Activated naive CD4-positive, alpha-beta T cell treated with anti-CD3 and anti-CD28 coated beads, Interleukin-2, amount 10 ng/mL, durations not matched to agents 7 days and 5 days (primary cell): ENCODE results near the gene PIAS1.

Experiments used
- CTCF ChIA-PET: fragments of 350-600 bp; sonication (Branson Sonifier 250); formaldehyde crosslinking; loops from one replicate; lab custom pipeline; 2021; ENCODE audit warnings: antibody characterized with exemption; lab: Charles Lee
- DNase-seq: peaks from one replicate; pipeline ENCODE4 v3.0.0-alpha.2; 2020
- H3K27ac Mint-ChIP-seq: one replicate; pipeline ENCODE4 v1.8.0; 2021; ENCODE audit warnings: mild to moderate bottlenecking, moderate library complexity, mixed read lengths
- H3K27me3 Mint-ChIP-seq: one replicate; pipeline ENCODE4 v1.8.0; 2021; ENCODE audit warnings: mild to moderate bottlenecking, mixed read lengths
- H3K36me3 Mint-ChIP-seq: one replicate; pipeline ENCODE4 v1.8.0; 2021; ENCODE audit warnings: mixed read lengths
- H3K4me1 Mint-ChIP-seq: one replicate; pipeline ENCODE4 v1.8.0; 2021; ENCODE audit warnings: mixed read lengths
- H3K4me3 Mint-ChIP-seq: one replicate; pipeline ENCODE4 v1.8.0; 2021; ENCODE audit warnings: mild to moderate bottlenecking, moderate library complexity, mixed read lengths
- H3K9me3 Mint-ChIP-seq: one replicate; pipeline ENCODE4 v1.8.0; 2021; ENCODE audit warnings: mixed read lengths

Gene PIAS1

DNA sequence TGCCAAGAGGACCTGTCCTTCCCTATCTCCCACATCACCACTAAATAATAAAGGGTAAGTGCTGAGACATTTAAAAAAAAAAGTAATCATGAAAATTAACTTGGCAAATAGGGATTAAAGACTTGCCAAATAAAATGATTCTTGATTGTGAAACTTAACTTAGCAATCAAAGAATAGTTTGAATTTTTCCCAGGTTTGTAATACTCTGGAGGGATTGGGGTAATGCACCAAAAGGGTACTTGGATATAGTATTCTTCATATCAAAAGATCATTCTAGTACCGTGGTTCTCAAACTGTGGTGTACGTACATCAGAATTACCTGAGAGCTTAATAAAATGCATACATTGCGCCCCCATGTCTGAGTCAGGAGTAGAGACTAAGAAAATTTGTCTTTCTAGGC, 122.5 kb downstream of the PIAS1 start:
- DNase-seq: no peak
- CTCF ChIA-PET: interaction anchor here (0.6 to 0.7 kb wide), 2 partner anchors 14 to 17 kb away, joined by 3 read pairs; no protein-coding TSS in a partner anchor
- no peaks in the 10 kb centered on the region for H3K27me3 Mint-ChIP-seq
- peaks cover 3% of the 10 kb centered on the region for H3K4me1 Mint-ChIP-seq
- H3K27ac Mint-ChIP-seq: no peak overlapping the region
- peaks cover 53% of the 10 kb centered on the region for H3K36me3 Mint-ChIP-seq
- no peak overlapping the region for H3K4me3 Mint-ChIP-seq
- peaks cover 4% of the 10 kb centered on the region for H3K9me3 Mint-ChIP-seq

DNA sequence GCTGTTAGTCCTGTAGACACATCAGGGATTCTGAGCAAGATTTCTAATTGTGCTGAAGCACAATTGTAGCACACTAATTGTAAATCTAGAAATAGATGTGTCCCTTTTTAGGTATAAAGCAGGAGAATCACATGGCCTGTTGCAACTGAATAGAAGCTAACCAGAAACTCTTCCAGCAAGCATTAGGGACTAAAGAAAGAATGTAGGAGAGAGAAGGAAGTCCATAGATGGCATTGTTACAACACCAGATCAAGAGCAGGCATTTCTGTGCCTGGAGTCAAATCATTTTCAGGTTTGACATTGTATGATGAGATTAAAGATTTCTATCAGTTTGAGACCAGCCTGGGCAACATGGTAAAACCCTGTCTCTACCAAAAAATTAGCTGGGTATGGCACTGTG, 123.6 kb downstream of the PIAS1 start:
- CTCF ChIA-PET: no interaction called here
- Mint-ChIP-seq H3K27ac (no peak overlapping the region), H3K9me3 (no peaks in the 10 kb centered on the region), H3K36me3 (peaks cover 49% of the 10 kb centered on the region), H3K4me3 (no peak overlapping the region), H3K4me1 (peaks cover 3% of the 10 kb centered on the region), H3K27me3 (no peaks in the 10 kb centered on the region)
- DNase-seq: no peak

DNA sequence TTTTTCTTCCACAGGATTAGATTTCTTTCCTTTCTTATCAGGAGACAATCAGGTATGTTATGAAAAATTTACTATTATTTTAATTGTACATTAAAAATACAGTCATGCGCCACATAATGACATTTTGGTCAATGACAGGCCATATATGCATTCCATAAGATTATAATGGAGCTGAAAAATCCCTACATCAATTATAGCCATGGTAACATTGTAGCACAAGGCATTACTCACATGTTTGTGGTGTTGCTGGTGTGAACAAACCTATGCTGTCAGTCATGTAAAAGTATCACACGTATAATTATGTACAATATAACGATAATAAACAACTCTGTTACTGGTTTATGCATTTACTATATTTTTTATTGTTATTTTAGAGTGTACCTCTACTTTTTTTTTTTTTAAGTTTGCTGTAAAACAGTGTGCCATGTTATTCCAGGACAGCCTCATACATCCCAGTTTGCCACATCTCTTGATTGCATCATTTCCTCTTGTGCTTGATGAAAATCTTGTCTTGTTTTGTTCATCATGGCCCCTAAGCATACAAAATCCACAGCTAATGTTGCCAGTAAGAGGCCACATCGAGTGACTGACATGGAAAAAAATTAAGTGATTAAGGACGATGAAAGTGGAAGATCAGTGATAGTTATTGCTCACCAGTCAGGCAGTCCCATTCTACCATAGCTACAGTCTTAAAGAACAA, 129.7 kb downstream of the PIAS1 start:
- Mint-ChIP-seq H3K27ac (no peak overlapping the region), H3K9me3 (no peaks in the 10 kb centered on the region), H3K27me3 (no peaks in the 10 kb centered on the region), H3K4me1 (no peaks in the 10 kb centered on the region), H3K36me3 (peaks cover 54% of the 10 kb centered on the region), H3K4me3 (no peak overlapping the region)
- DNase-seq: no peak
- CTCF ChIA-PET: interaction anchor here (1.1 kb wide), 1 partner anchor 321 kb away, joined by 3 read pairs; no protein-coding TSS in a partner anchor

DNA sequence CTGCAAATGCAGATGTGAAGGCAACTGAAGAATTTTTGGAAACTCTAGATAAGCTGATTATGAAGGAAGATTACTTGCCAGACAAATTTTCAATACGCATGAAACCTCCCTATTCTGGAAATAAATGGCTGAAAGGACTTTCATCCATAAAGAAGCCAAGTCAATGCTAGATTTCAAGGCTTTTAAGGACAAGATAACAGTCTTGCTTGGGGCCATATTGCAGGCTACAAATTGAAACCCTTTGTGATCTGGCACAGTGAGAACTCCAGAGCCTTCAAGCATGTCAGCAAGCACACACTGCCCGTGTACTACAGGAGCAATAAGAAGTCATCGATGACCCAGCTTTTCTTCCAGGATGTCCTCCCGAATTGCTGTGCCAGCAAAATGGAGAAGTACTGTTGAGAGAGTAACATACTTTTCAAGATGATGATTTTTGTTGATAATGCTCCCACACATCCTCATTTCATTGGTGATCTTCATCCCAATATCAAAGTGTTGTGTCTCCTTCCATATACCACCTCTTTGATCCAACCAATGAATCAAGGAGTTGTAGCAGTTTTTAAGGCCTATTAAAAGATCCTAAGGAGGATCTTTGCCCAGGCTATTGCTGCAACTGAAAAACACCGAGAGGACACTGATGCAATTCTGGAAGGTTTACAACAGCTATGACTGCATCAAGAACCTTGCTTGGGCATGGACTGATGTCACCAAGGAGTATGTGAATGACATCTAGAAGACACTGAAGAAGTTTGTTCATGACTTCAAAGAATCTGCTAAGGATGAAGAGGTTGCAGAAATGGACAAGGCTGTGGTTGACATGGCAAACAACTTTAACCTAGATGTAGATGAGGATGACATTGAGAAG, 130.7 kb downstream of the PIAS1 start:
- H3K4me3 Mint-ChIP-seq: no peak overlapping the region
- no peaks in the 10 kb centered on the region for H3K27me3 Mint-ChIP-seq
- H3K4me1 Mint-ChIP-seq: no peaks in the 10 kb centered on the region
- H3K9me3 Mint-ChIP-seq: no peaks in the 10 kb centered on the region
- peaks cover 54% of the 10 kb centered on the region for H3K36me3 Mint-ChIP-seq
- no peak for DNase-seq
- peak overlapping the region; percentile 29 for H3K27ac Mint-ChIP-seq
- CTCF ChIA-PET: interaction anchor here (1.1 kb wide), 1 partner anchor 322 kb away, joined by 3 read pairs; no protein-coding TSS in a partner anchor

GRCh38 chr15:68186671-68187397, 132.7 kb downstream of the PIAS1 start:
- DNase-seq: no peak

DNA sequence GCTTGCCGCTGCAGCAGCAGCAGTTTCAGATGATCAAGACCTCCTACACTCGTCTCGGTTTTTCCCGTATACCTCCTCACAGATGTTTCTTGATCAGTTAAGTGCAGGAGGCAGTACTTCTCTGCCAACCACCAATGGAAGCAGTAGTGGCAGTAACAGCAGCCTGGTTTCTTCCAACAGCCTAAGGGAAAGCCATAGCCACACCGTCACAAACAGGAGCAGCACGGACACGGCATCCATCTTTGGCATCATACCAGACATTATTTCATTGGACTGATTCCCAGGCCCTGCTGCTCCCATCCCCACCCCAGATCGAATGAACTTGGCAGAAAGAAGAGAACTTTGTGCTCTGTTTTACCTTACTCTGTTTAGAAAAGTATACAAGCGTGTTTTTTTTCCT, 133.4 kb downstream of the PIAS1 start:
- H3K4me1 Mint-ChIP-seq: no peaks in the 10 kb centered on the region
- no peak overlapping the region for H3K27ac Mint-ChIP-seq
- no peak for DNase-seq
- H3K27me3 Mint-ChIP-seq: no peaks in the 10 kb centered on the region
- no peaks in the 10 kb centered on the region for H3K9me3 Mint-ChIP-seq
- H3K36me3 Mint-ChIP-seq: peaks cover 49% of the 10 kb centered on the region
- CTCF ChIA-PET: no interaction called here
- no peak overlapping the region for H3K4me3 Mint-ChIP-seq

More at GRCh38 chr15:68186671-68187397, 132.7 kb downstream of the PIAS1 start:
- H3K27ac Mint-ChIP-seq: no peak overlapping the region
- no peak overlapping the region for H3K4me3 Mint-ChIP-seq
- H3K9me3 Mint-ChIP-seq: no peaks in the 10 kb centered on the region
- no peaks in the 10 kb centered on the region for H3K27me3 Mint-ChIP-seq
- H3K4me1 Mint-ChIP-seq: no peaks in the 10 kb centered on the region
- peaks cover 44% of the 10 kb centered on the region for H3K36me3 Mint-ChIP-seq
- CTCF ChIA-PET: no interaction called here

- DNase-seq: no peak
- Mint-ChIP-seq H3K4me1 (no peaks in the 10 kb centered on the region), H3K27me3 (no peaks in the 10 kb centered on the region), H3K4me3 (no peak overlapping the region), H3K9me3 (no peaks in the 10 kb centered on the region), H3K27ac (no peak overlapping the region), H3K36me3 (peaks cover 49% of the 10 kb centered on the region)
- CTCF ChIA-PET: no interaction called here
Measured at GRCh38 chr15:68188647-68189046, 134.5 kb downstream of the PIAS1 start.

GRCh38 chr15:68190048-68190447, 135.9 kb downstream of the PIAS1 start:
- H3K4me3 Mint-ChIP-seq: no peak overlapping the region
- no peaks in the 10 kb centered on the region for H3K4me1 Mint-ChIP-seq
- H3K36me3 Mint-ChIP-seq: peaks cover 47% of the 10 kb centered on the region
- no peaks in the 10 kb centered on the region for H3K9me3 Mint-ChIP-seq
- CTCF ChIA-PET: no interaction called here
- H3K27ac Mint-ChIP-seq: no peak overlapping the region
- no peaks in the 10 kb centered on the region for H3K27me3 Mint-ChIP-seq
- DNase-seq: no peak

- Mint-ChIP-seq H3K4me1 (no peaks in the 10 kb centered on the region), H3K36me3 (peaks cover 45% of the 10 kb centered on the region), H3K27me3 (no peaks in the 10 kb centered on the region), H3K27ac (no peak overlapping the region), H3K9me3 (no peaks in the 10 kb centered on the region), H3K4me3 (no peak overlapping the region)
- no peak for DNase-seq
- CTCF ChIA-PET: no interaction called here
Measured at GRCh38 chr15:68191555-68191954, 137.4 kb downstream of the PIAS1 start.

DNA sequence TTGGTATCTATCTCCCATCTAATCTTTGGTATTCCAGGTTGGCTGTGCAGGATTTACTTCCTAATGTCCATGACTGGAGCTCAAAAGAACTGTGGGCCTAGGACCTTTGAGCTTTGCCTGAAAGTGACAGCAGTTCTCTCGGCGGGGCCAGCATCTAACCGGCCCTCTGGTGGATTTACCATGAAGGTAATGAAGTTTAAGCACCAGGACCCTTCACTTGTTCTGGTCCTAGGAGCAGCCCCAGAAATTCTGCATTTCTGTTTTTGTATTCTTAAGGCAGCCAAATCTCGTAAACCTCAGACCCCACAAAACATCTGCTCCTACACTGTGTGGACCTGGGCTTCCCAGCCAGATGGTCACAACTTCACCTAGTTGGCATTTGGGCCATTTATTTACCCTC, 138.0 kb downstream of the PIAS1 start:
- CTCF ChIA-PET: no interaction called here
- Mint-ChIP-seq H3K4me3 (no peak overlapping the region), H3K36me3 (peaks cover 45% of the 10 kb centered on the region), H3K9me3 (no peaks in the 10 kb centered on the region), H3K27me3 (no peaks in the 10 kb centered on the region), H3K27ac (no peak overlapping the region), H3K4me1 (no peaks in the 10 kb centered on the region)
- no peak for DNase-seq

DNA sequence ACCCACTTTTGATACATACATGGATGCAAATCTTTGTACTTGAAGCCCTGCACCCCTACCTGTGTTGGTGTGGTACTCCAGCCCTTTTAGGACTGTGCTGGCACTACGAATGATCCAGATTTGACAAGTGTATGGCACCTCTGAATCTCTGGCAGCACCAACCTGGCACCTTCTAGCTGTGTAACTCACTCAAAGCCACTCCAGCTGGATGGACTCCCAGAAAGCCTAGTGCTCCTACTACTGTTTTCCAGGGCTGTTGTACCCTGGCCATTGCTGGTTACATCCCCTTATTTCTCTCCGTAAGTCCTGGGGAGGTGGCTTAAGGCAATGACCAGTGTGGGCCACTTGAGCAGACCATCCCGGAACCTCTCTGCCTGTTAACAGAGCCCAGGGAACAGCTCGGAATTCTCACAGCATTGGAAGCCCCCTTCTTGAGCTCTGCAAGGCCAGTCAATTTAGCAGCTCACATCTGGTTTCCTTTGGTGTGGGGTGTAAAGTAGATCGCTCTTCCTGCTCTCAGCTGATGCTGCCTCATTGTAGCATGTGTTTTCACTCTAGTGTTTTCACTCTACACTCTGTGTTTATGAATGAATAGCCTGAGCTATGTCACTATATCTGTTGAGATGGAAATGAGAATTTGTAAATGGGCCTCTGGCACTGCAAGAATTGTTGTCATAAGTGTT, 138.8 kb downstream of the PIAS1 start:
- no peaks in the 10 kb centered on the region for H3K9me3 Mint-ChIP-seq
- no peak overlapping the region for H3K4me3 Mint-ChIP-seq
- H3K27ac Mint-ChIP-seq: no peak overlapping the region
- DNase-seq: no peak
- H3K4me1 Mint-ChIP-seq: no peaks in the 10 kb centered on the region
- CTCF ChIA-PET: interaction anchor here (0.6 to 1.2 kb wide), 3 partner anchors 16 to 114 kb away, joined by 3 read pairs; no protein-coding TSS in a partner anchor
- H3K27me3 Mint-ChIP-seq: no peaks in the 10 kb centered on the region
- peaks cover 43% of the 10 kb centered on the region for H3K36me3 Mint-ChIP-seq

DNA sequence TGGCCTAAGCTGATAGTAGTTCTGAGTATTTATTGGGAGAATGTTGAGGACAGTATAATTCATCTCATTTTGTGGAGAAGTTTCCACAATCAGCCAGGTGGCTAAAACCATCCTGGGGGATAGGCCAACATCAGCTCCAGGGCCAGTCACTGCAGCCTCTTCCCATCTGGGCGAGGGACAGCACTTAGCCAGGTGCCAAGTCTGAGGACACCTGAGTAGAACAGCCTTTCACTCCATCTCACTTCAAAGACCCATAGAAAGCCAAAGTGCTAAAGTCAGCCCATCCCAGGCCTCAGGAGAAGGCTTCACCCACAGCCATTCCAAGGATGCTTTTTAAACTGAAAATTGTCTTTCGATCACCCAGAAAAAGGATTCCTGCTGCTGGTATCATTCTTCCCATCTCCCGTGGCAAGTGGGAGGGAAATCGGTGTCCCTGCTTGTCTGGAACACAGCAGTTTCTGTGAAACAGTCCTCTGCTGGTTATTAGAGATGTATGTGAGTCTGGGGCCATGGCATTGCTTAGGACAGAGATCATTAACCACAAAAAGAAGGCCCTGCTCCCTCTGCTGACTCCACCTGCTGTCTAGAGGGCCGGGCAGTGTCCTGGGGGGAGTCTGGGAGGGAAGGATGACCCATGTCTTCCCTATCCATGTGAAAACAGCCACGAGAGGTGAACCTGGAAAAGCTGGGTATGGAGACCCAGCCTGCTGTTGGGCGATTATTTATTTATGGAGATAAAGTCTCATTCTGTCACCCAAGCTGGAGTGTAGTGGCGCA, 141.4 kb downstream of the PIAS1 start:
- CTCF ChIA-PET: interaction anchor here (0.6 to 0.9 kb wide), 3 partner anchors 15 to 17 kb away, joined by 3 read pairs; no protein-coding TSS in a partner anchor
- Mint-ChIP-seq H3K27me3 (no peaks in the 10 kb centered on the region), H3K9me3 (no peaks in the 10 kb centered on the region), H3K4me3 (no peak overlapping the region), H3K36me3 (peaks cover 34% of the 10 kb centered on the region), H3K27ac (no peak overlapping the region), H3K4me1 (no peaks in the 10 kb centered on the region)
- no peak for DNase-seq
